Measurements from ENCODE around the gene C1orf146. TPM values are rescaled to one million over a fixed set of nuclear protein-coding genes. Genes with fewer than 3 reads are reported as not detected.

Gene C1orf146
- not detected for total RNA-seq

DNA sequence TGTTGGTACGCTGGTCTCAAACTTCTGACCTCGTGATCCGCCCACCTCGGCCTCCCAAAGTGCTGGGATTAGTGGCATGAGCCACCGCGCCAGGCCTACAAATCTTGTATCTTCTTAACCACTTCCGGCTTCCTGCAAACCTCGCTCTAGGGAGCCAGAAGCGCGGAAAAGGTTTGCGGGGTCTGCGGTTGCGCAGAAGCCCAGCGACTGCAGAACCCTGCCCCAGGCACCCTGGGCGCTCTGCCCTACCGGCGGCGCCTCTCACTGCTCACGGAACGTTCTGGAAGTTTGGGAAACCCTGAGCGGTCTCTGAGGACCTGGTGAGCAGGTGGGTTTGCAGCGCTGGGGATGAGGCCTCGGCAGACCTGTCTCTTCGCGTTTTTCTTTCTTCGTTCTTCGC is at the start of gene C1orf146:
TSS of gene C1orf146 (plus strand) at position 195 of the 400 bp plus-strand sequence. CDS start 13,506 bp downstream, outside the sequence.
- Histone ChIP-seq H3K27me3 (ENCODE audit: control insufficient read depth in 3 of 3, insufficient read depth in 3 of 3, low read length in 3 of 3) (no peaks in the 10 kb centered on the region), H3K9ac (ENCODE audit: low read depth in 1 of 3, low read length in 3 of 3) (no peak within 1 kb of the TSS), H3K4me3 (ENCODE audit: low read length in 3 of 3) (no peak within 1 kb of the TSS), H3K4me1 (ENCODE audit: control insufficient read depth in 3 of 3, insufficient read depth in 3 of 3, low read length in 3 of 3) (no peaks in the 10 kb centered on the region), H3K27ac (ENCODE audit: low read depth, low read length) (no peak within 1 kb of the TSS), H3K9me3 (ENCODE audit: control insufficient read depth in 3 of 3, low read length in 3 of 3) (no peaks in the 10 kb centered on the region), H3K36me3 (ENCODE audit: control insufficient read depth in 3 of 3, insufficient read depth in 3 of 3, low read length in 3 of 3) (no peaks in the 10 kb centered on the region)

GRCh38 chr1:92168657-92169056 is 49.1 kb upstream of the C1orf146 start:
- Histone ChIP-seq H3K9ac (ENCODE audit: low read depth in 1 of 3, low read length in 3 of 3) (no peak overlapping the region), H3K4me3 (ENCODE audit: low read length in 3 of 3) (no peak overlapping the region)

DNA sequence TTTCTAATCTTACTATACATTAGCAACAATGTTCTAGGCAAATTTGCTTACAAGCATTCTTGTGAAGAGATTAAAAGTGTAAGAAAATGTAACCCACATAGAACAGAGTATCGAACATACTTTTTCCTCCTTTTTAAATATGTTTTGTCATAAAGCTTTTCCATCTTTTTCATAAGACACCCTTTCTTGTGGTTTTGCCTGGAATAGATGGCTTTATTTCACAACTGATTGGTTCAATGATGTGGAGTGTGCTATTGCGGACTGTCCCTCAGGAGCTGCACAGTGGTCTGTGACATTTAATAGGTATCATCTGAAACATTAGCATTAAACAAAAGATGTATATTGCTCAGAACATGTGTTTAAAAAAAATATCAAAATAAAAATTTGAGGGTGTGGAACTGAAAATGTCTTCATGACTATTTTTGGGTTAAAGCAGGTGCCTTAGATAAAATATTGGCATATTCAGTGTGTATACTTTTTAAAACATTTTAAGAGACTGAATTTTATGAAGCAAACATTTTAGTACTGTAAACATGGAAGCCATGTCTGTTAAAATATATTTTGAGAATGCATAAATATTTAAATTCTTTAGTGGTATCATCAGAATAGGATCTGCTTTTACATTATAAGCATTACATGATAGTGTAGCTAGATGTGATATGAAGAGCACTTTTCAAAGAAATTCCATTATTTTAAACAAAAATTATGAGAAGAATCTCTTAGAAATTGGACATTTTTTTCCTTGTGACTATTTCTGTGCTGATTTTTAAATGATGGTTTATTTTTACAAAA is 48.3 kb upstream of the C1orf146 start:
- Histone ChIP-seq H3K9me3 (ENCODE audit: control insufficient read depth in 3 of 3, low read length in 3 of 3) (no peaks in the 10 kb centered on the region), H3K36me3 (ENCODE audit: control insufficient read depth in 3 of 3, insufficient read depth in 3 of 3, low read length in 3 of 3) (no peaks in the 10 kb centered on the region), H3K9ac (ENCODE audit: low read depth in 1 of 3, low read length in 3 of 3) (no peak overlapping the region), H3K4me1 (ENCODE audit: control insufficient read depth in 3 of 3, insufficient read depth in 3 of 3, low read length in 3 of 3) (no peaks in the 10 kb centered on the region), H3K27ac (ENCODE audit: low read depth, low read length) (no peak overlapping the region), H3K27me3 (ENCODE audit: control insufficient read depth in 3 of 3, insufficient read depth in 3 of 3, low read length in 3 of 3) (no peaks in the 10 kb centered on the region), H3K4me3 (ENCODE audit: low read length in 3 of 3) (no peak overlapping the region)

More at GRCh38 chr1:92168657-92169056, 49.1 kb upstream of the C1orf146 start:
- Histone ChIP-seq H3K4me1 (ENCODE audit: control insufficient read depth in 3 of 3, insufficient read depth in 3 of 3, low read length in 3 of 3) (no peaks in the 10 kb centered on the region), H3K27me3 (ENCODE audit: control insufficient read depth in 3 of 3, insufficient read depth in 3 of 3, low read length in 3 of 3) (no peaks in the 10 kb centered on the region), H3K27ac (ENCODE audit: low read depth, low read length) (no peak overlapping the region), H3K9me3 (ENCODE audit: control insufficient read depth in 3 of 3, low read length in 3 of 3) (no peaks in the 10 kb centered on the region), H3K36me3 (ENCODE audit: control insufficient read depth in 3 of 3, insufficient read depth in 3 of 3, low read length in 3 of 3) (no peaks in the 10 kb centered on the region)

GRCh38 chr1:92184632-92185031 is 33.1 kb upstream of the C1orf146 start:
- Histone ChIP-seq H3K4me3 (ENCODE audit: low read length in 3 of 3) (no peak overlapping the region), H3K9me3 (ENCODE audit: control insufficient read depth in 3 of 3, low read length in 3 of 3) (no peaks in the 10 kb centered on the region), H3K9ac (ENCODE audit: low read depth in 1 of 3, low read length in 3 of 3) (no peak overlapping the region), H3K27ac (ENCODE audit: low read depth, low read length) (no peak overlapping the region), H3K4me1 (ENCODE audit: control insufficient read depth in 3 of 3, insufficient read depth in 3 of 3, low read length in 3 of 3) (no peaks in the 10 kb centered on the region), H3K36me3 (ENCODE audit: control insufficient read depth in 3 of 3, insufficient read depth in 3 of 3, low read length in 3 of 3) (peaks cover 0 to 9% (median 3%) of the 10 kb centered on the region in 3 donors), H3K27me3 (ENCODE audit: control insufficient read depth in 3 of 3, insufficient read depth in 3 of 3, low read length in 3 of 3) (no peaks in the 10 kb centered on the region)

DNA sequence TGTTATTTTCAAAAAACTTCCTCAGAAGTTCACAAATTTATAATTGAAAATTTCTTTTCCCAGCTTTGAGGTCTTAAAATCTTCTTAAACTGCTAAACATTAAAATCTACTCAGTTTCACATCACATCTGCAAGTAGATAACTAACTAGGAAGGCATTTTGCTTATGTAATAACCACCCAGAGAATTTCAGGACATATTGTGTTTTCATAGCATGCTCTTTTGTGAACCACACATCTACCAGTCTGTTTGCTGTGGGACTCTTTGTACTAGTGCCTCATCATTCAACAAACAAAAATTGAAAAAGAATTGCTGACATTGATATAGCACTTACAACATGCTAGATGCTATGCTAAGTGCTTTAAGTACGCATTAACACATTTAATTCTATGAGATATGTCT is 31.6 kb upstream of the C1orf146 start:
- Histone ChIP-seq H3K4me1 (ENCODE audit: control insufficient read depth in 3 of 3, insufficient read depth in 3 of 3, low read length in 3 of 3) (no peaks in the 10 kb centered on the region), H3K36me3 (ENCODE audit: control insufficient read depth in 3 of 3, insufficient read depth in 3 of 3, low read length in 3 of 3) (peaks cover 0 to 2% (median 0%) of the 10 kb centered on the region in 3 donors), H3K27me3 (ENCODE audit: control insufficient read depth in 3 of 3, insufficient read depth in 3 of 3, low read length in 3 of 3) (no peaks in the 10 kb centered on the region), H3K27ac (ENCODE audit: low read depth, low read length) (no peak overlapping the region), H3K9ac (ENCODE audit: low read depth in 1 of 3, low read length in 3 of 3) (no peak overlapping the region), H3K4me3 (ENCODE audit: low read length in 3 of 3) (no peak overlapping the region), H3K9me3 (ENCODE audit: control insufficient read depth in 3 of 3, low read length in 3 of 3) (no peaks in the 10 kb centered on the region)

DNA sequence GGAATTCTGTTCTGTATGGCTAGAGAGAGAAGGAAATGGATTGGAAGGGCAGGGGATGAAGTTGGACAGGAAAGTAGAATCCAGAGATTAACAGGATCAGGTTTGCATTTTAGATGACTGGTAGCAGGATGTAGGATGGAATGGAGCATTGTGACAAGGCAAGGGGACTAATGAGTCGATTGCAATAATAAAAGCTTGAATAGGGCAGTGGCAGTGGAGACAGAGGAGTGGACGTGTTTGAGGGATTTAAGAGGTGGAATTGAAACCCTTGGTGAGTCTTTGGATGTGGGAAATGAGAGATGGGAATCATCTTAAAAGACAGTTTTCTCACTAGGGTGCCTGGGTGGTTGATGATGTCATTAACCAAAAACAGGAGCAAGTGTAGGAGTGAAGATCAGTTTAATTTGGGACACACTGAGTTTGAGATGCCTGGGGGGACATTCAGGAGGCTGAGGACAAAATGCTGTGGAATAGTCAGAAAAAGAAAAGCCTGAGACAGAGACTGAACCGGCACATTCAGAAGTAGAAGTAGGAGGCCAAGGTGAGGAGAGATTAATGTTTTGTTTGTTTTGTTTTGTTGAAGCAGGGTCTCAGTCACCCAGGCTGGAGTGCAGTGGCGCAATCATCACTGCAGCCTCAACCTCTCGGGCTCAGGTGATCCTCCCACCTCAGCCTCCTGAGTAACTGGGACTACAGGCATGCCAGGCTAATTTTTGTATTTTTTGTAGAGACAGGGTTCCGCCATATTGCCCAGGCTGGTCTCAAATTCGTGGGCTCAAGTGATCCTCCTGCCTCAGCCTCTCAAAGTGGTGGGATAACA is 29.1 kb upstream of the C1orf146 start:
- Histone ChIP-seq H3K4me3 (ENCODE audit: low read length in 3 of 3) (no peak overlapping the region), H3K9me3 (ENCODE audit: control insufficient read depth in 3 of 3, low read length in 3 of 3) (no peaks in the 10 kb centered on the region), H3K4me1 (ENCODE audit: control insufficient read depth in 3 of 3, insufficient read depth in 3 of 3, low read length in 3 of 3) (no peaks in the 10 kb centered on the region), H3K36me3 (ENCODE audit: control insufficient read depth in 3 of 3, insufficient read depth in 3 of 3, low read length in 3 of 3) (no peaks in the 10 kb centered on the region), H3K27me3 (ENCODE audit: control insufficient read depth in 3 of 3, insufficient read depth in 3 of 3, low read length in 3 of 3) (no peaks in the 10 kb centered on the region), H3K9ac (ENCODE audit: low read depth in 1 of 3, low read length in 3 of 3) (no peak overlapping the region), H3K27ac (ENCODE audit: low read depth, low read length) (no peak overlapping the region)

GRCh38 chr1:92191726-92192125 is 26.0 kb upstream of the C1orf146 start:
- Histone ChIP-seq H3K27ac (ENCODE audit: low read depth, low read length) (no peak overlapping the region), H3K4me3 (ENCODE audit: low read length in 3 of 3) (no peak overlapping the region), H3K27me3 (ENCODE audit: control insufficient read depth in 3 of 3, insufficient read depth in 3 of 3, low read length in 3 of 3) (no peaks in the 10 kb centered on the region), H3K9me3 (ENCODE audit: control insufficient read depth in 3 of 3, low read length in 3 of 3) (no peaks in the 10 kb centered on the region), H3K9ac (ENCODE audit: low read depth in 1 of 3, low read length in 3 of 3) (no peak overlapping the region), H3K4me1 (ENCODE audit: control insufficient read depth in 3 of 3, insufficient read depth in 3 of 3, low read length in 3 of 3) (no peaks in the 10 kb centered on the region), H3K36me3 (ENCODE audit: control insufficient read depth in 3 of 3, insufficient read depth in 3 of 3, low read length in 3 of 3) (no peaks in the 10 kb centered on the region)

GRCh38 chr1:92192246-92192645 is 25.5 kb upstream of the C1orf146 start:
- Histone ChIP-seq H3K27me3 (ENCODE audit: control insufficient read depth in 3 of 3, insufficient read depth in 3 of 3, low read length in 3 of 3) (no peaks in the 10 kb centered on the region), H3K4me3 (ENCODE audit: low read length in 3 of 3) (no peak overlapping the region), H3K4me1 (ENCODE audit: control insufficient read depth in 3 of 3, insufficient read depth in 3 of 3, low read length in 3 of 3) (no peaks in the 10 kb centered on the region), H3K27ac (ENCODE audit: low read depth, low read length) (no peak overlapping the region), H3K9me3 (ENCODE audit: control insufficient read depth in 3 of 3, low read length in 3 of 3) (no peaks in the 10 kb centered on the region), H3K9ac (ENCODE audit: low read depth in 1 of 3, low read length in 3 of 3) (no peak overlapping the region), H3K36me3 (ENCODE audit: control insufficient read depth in 3 of 3, insufficient read depth in 3 of 3, low read length in 3 of 3) (no peaks in the 10 kb centered on the region)

DNA sequence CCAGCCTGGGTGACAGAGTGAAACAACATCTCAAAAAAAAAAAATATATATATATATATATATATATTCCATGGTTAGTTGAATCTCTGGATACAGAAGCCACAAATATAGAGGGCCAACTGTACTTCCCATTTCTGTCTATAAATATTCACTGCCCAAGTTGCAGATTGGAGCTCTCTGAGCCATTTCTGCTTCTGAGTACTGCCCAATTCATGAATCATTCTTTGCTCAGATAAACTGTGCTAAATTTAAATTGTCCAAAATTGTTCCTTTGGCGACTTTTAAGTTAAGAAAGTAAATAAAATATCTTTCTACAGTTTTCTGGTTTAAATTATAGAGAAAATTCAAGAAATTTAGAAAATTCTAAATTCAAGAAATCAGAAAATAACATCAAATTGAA is 23.2 kb upstream of the C1orf146 start:
- H3K27ac ChIP-seq (ENCODE audit: low read depth, low read length), result no peak overlapping the region

DNA sequence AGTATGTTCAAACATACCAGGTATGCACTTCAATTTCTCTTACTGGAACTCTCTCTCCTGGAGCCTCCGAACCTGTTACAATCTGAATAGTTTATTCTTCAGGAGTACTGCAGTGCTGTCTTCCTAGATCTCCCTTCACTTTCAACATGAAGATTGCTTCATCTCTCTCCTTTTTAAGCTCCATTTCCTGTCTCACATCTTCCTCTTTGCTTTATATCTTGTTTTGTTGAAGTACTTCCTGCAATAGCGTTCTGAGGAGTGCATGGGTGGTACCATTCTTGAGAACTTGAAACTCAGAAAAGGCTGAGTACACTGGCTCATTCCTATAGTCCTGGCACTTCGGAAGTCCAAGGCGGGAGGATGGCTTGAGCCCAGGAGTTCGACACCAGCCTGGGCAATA is 15.7 kb upstream of the C1orf146 start:
- H3K9ac ChIP-seq (ENCODE audit: low read depth in 1 of 3, low read length in 3 of 3), result no peak overlapping the region
- no peaks in the 10 kb centered on the region for H3K27me3 ChIP-seq (ENCODE audit: control insufficient read depth in 3 of 3, insufficient read depth in 3 of 3, low read length in 3 of 3)
- no peaks in the 10 kb centered on the region for H3K36me3 ChIP-seq (ENCODE audit: control insufficient read depth in 3 of 3, insufficient read depth in 3 of 3, low read length in 3 of 3)
- H3K27ac ChIP-seq (ENCODE audit: low read depth, low read length), result no peak overlapping the region
- no peaks in the 10 kb centered on the region for H3K4me1 ChIP-seq (ENCODE audit: control insufficient read depth in 3 of 3, insufficient read depth in 3 of 3, low read length in 3 of 3)
- H3K4me3 ChIP-seq (ENCODE audit: low read length in 3 of 3), result no peak overlapping the region
- no peaks in the 10 kb centered on the region for H3K9me3 ChIP-seq (ENCODE audit: control insufficient read depth in 3 of 3, low read length in 3 of 3)

More for the DNA sequence above, 23.2 kb upstream of the C1orf146 start:
- Histone ChIP-seq H3K9me3 (ENCODE audit: control insufficient read depth in 3 of 3, low read length in 3 of 3) (no peaks in the 10 kb centered on the region), H3K27me3 (ENCODE audit: control insufficient read depth in 3 of 3, insufficient read depth in 3 of 3, low read length in 3 of 3) (no peaks in the 10 kb centered on the region), H3K9ac (ENCODE audit: low read depth in 1 of 3, low read length in 3 of 3) (no peak overlapping the region), H3K4me3 (ENCODE audit: low read length in 3 of 3) (no peak overlapping the region), H3K36me3 (ENCODE audit: control insufficient read depth in 3 of 3, insufficient read depth in 3 of 3, low read length in 3 of 3) (no peaks in the 10 kb centered on the region), H3K4me1 (ENCODE audit: control insufficient read depth in 3 of 3, insufficient read depth in 3 of 3, low read length in 3 of 3) (no peaks in the 10 kb centered on the region)
